NCI-H774 (cell line): ENCODE data around the gene POLD1.

ENCODE experiments used
- DNase-seq: peaks from one replicate; lab custom pipeline; 2025; lab: John Stamatoyannopoulos, UW

The POLD1 gene

GRCh38 chr19:50466706-50467039 is 82.5 kb downstream of the POLD1 start:
- no peak for DNase-seq

- DNase-seq, result no peak
Measured at GRCh38 chr19:50467566-50467965, 83.4 kb downstream of the POLD1 start.
